ENCODE measurements around the gene NDUFS3.
A peak's percentile ranks its signal among the peaks of the same experiment; 100 is the strongest.

Gene NDUFS3

DNA sequence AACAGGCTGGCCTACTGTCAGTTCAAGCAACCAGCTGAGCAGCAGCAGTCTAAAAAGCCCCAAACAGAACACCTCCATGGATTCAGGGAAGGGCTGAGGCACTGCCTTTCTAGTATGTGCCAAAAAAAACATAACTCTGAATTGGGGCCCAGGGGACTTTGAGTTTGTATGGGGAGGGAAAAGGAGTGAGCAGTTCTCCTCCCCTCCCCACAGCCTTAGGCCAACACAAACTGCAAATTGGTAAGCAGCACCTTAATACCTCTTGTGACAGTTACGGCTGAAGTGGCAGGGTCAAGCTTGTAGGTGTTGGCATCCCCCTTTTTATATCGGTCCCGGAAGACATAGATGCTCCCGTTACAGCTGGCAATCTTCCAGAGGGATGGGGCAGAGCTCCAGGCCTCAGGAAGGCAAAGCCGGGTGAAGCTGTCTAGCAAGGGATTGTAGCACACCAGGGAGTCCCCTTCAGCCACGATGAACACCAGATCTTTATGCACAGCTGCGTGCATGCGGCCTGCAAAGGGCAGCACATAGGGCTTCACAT lies 6.1 kb upstream of the NDUFS3 start (continued):
- TF ChIP-seq OVOL3 (tag by site-specific recombination; IDR thresholded peaks at IDR 0.05) = 0 out of 2 replicates have a peak, but pooled peaks have one; percentile 34
- TF ChIP-seq ZBTB20 (tag by site-specific recombination; IDR thresholded peaks at IDR 0.05) = peak; percentile 27; the same call in 1 of the 2 replicates
- no peak for TF ChIP-seq ZNF223 (tag by site-specific recombination; IDR thresholded peaks at IDR 0.05)
- peak; percentile 82; the same call in 1 of the 2 replicates for TF ChIP-seq ZFP69B (tag by site-specific recombination; IDR thresholded peaks at IDR 0.05)
- TF ChIP-seq ZNF510 (tag by site-specific recombination; IDR thresholded peaks at IDR 0.05; ENCODE audit: insufficient replicate concordance) = no peak
- TF ChIP-seq ZNF585B (tag by site-specific recombination; IDR thresholded peaks at IDR 0.05) = no peak
- peak; percentile 94 for TF ChIP-seq ZNF341 (tag by site-specific recombination; IDR thresholded peaks at IDR 0.05; ENCODE audit: low read depth)
- TF ChIP-seq ZNF571 (tag by site-specific recombination; IDR thresholded peaks at IDR 0.05) = no peak
- TF ChIP-seq ZNF664 (tag by site-specific recombination; IDR thresholded peaks at IDR 0.05) = no peak
- peak; percentile 62; the same call in 1 of the 2 replicates for TF ChIP-seq ZXDB (tag by site-specific recombination; IDR thresholded peaks at IDR 0.05)
- no peak for TF ChIP-seq ZNF623 (tag by site-specific recombination; IDR thresholded peaks at IDR 0.05)
- TF ChIP-seq ZSCAN16 (tag by site-specific recombination; IDR thresholded peaks at IDR 0.05) = no peak

DNA sequence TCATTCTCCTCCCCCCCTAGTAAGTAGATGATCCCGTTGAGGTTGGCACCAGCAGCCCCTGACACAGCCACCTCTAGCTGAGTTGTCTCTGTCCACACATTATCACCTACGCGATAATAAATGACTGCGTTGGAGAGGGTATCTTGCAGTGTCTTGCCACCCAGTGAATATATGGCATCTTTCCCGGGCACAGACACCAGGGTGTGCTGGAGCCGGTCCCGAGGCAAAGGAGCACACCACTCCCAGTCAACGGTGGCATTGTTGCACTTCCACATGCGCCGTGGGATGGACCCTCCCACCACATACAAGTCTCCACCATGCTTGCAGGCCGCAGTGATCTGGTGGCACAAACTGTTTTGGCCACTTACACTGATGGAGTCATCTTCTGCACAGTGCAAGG lies 5.6 kb upstream of the NDUFS3 start:
- Histone ChIP-seq H3K36me3 (ENCODE audit: control insufficient read depth in 2 of 2, insufficient read depth in 1 of 2, low read length in 2 of 2) (peaks cover 8 to 86% of the 10 kb centered on the region in 2 experiments), H3K4me3 (ENCODE audit: low read depth, low read length) (no peak overlapping the region), H3K27ac (ENCODE audit: extremely low read depth, low read depth, low read length) (peak overlapping the region; percentile 53), H3K4me1 (ENCODE audit: control insufficient read depth, insufficient read depth, low read length) (peaks cover 14% of the 10 kb centered on the region), H3K9me3 (ENCODE audit: control insufficient read depth, insufficient read depth, low read depth, low read length) (no peaks in the 10 kb centered on the region)
- CTCF ChIA-PET = interaction anchor here (0.6 to 1.4 kb wide), 3 partner anchors 9 to 442 kb away, joined by 3 to 4 read pairs (median 3); no protein-coding TSS in a partner anchor
- POLR2A ChIA-PET = interaction anchor here (0.6 to 1.4 kb wide), 3 partner anchors 41 to 1729 kb away, joined by 3 to 4 read pairs (median 4); no protein-coding TSS in a partner anchor
- no peak for TF ChIP-seq ZNF121 (tag by site-specific recombination; IDR thresholded peaks at IDR 0.05)
- TF ChIP-seq, protein P1, sequence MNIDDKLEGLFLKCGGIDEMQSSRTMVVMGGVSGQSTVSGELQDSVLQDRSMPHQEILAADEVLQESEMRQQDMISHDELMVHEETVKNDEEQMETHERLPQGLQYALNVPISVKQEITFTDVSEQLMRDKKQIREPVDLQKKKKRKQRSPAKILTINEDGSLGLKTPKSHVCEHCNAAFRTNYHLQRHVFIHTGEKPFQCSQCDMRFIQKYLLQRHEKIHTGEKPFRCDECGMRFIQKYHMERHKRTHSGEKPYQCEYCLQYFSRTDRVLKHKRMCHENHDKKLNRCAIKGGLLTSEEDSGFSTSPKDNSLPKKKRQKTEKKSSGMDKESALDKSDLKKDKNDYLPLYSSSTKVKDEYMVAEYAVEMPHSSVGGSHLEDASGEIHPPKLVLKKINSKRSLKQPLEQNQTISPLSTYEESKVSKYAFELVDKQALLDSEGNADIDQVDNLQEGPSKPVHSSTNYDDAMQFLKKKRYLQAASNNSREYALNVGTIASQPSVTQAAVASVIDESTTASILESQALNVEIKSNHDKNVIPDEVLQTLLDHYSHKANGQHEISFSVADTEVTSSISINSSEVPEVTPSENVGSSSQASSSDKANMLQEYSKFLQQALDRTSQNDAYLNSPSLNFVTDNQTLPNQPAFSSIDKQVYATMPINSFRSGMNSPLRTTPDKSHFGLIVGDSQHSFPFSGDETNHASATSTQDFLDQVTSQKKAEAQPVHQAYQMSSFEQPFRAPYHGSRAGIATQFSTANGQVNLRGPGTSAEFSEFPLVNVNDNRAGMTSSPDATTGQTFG (tag by site-specific recombination; IDR thresholded peaks at IDR 0.05; ENCODE audit: borderline replicate concordance) = no peak
- TF ChIP-seq, protein P2, sequence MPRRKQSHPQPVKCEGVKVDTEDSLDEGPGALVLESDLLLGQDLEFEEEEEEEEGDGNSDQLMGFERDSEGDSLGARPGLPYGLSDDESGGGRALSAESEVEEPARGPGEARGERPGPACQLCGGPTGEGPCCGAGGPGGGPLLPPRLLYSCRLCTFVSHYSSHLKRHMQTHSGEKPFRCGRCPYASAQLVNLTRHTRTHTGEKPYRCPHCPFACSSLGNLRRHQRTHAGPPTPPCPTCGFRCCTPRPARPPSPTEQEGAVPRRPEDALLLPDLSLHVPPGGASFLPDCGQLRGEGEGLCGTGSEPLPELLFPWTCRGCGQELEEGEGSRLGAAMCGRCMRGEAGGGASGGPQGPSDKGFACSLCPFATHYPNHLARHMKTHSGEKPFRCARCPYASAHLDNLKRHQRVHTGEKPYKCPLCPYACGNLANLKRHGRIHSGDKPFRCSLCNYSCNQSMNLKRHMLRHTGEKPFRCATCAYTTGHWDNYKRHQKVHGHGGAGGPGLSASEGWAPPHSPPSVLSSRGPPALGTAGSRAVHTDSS (tag by site-specific recombination; IDR thresholded peaks at IDR 0.05) = no peak
- no peak for TF ChIP-seq ZNF223 (tag by site-specific recombination; IDR thresholded peaks at IDR 0.05)
- TF ChIP-seq ZNF274 (IDR thresholded peaks at IDR 0.05; ENCODE audit: low read length) = no peak
- no peak for TF ChIP-seq ZNF274 (tag by site-specific recombination; IDR thresholded peaks at IDR 0.05; ENCODE audit: borderline replicate concordance)
- TF ChIP-seq, protein P3, sequence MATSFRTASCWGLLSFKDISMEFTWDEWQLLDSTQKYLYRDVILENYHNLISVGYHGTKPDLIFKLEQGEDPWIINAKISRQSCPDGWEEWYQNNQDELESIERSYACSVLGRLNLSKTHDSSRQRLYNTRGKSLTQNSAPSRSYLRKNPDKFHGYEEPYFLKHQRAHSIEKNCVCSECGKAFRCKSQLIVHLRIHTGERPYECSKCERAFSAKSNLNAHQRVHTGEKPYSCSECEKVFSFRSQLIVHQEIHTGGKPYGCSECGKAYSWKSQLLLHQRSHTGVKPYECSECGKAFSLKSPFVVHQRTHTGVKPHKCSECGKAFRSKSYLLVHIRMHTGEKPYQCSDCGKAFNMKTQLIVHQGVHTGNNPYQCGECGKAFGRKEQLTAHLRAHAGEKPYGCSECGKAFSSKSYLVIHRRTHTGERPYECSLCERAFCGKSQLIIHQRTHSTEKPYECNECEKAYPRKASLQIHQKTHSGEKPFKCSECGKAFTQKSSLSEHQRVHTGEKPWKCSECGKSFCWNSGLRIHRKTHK (tag by site-specific recombination; IDR thresholded peaks at IDR 0.05) = no peak
- TF ChIP-seq ZNF785 (tag by site-specific recombination; IDR thresholded peaks at IDR 0.05) = no peak
- TF ChIP-seq KLF10 (tag by site-specific recombination; IDR thresholded peaks at IDR 0.05) = no peak
- TF ChIP-seq, protein P4, sequence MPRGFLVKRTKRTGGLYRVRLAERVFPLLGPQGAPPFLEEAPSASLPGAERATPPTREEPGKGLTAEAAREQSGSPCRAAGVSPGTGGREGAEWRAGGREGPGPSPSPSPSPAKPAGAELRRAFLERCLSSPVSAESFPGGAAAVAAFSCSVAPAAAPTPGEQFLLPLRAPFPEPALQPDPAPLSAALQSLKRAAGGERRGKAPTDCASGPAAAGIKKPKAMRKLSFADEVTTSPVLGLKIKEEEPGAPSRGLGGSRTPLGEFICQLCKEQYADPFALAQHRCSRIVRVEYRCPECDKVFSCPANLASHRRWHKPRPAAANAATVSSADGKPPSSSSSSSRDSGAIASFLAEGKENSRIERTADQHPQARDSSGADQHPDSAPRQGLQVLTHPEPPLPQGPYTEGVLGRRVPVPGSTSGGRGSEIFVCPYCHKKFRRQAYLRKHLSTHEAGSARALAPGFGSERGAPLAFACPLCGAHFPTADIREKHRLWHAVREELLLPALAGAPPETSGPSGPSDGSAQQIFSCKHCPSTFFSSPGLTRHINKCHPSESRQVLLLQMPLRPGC (tag by site-specific recombination; IDR thresholded peaks at IDR 0.05) = no peak
- TF ChIP-seq ZNF677 (tag by site-specific recombination; IDR thresholded peaks at IDR 0.05) = no peak
- no peak for TF ChIP-seq HOXD13 (CRISPR knock-in tag; IDR thresholded peaks at IDR 0.05; ENCODE audit: borderline replicate concordance)

All from HEK293 (cell line).